ENCODE measurements around the gene GARIN5B. TPM values are rescaled to one million over a fixed set of nuclear protein-coding genes. Genes with fewer than 3 reads are reported as not detected.
"Not testable (repeated sequence)": the region's sequence is repeated elsewhere in the genome, so short reads cannot be mapped to it uniquely, and the experiment has no call there.

Gene GARIN5B
- total RNA-seq, 1 experiment from 2014 or later = not detected

- H3K36me3 Mint-ChIP-seq (ENCODE audit: insufficient read depth, unreplicated experiment) = peaks cover 62% of the 10 kb centered on the region
- peaks cover 13% of the 10 kb centered on the region; the same call in 1 of the 2 replicates for H3K9me3 ChIP-seq
- peak overlapping the region; percentile 93 for H3K4me3 Mint-ChIP-seq (ENCODE audit: unreplicated experiment)
- BruUV-seq (replicated peaks) = TSS peak; percentile 87
- CTCF ChIA-PET = no interaction called here
- H3K4me1 ChIP-seq = peaks cover 18% of the 10 kb centered on the region
- peak overlapping the region; percentile 42 for H3K4me3 ChIP-seq (ENCODE audit: low read depth, low read length)
- H3K9me3 Mint-ChIP-seq (ENCODE audit: unreplicated experiment) = peaks cover 11% of the 10 kb centered on the region
- peaks cover 5% of the 10 kb centered on the region; the same call in 1 of the 2 replicates for H3K36me3 ChIP-seq (ENCODE audit: control insufficient read depth, insufficient read depth, low read length)
- POLR2A ChIA-PET = interaction anchor here (0.7 to 1.4 kb wide), 2 partner anchors 53 to 191 kb away, joined by 3 to 10 read pairs; partner anchors contain the start of genes FIZ1, ISOC2 and ZNF524
- TF ChIP-seq, protein P1, sequence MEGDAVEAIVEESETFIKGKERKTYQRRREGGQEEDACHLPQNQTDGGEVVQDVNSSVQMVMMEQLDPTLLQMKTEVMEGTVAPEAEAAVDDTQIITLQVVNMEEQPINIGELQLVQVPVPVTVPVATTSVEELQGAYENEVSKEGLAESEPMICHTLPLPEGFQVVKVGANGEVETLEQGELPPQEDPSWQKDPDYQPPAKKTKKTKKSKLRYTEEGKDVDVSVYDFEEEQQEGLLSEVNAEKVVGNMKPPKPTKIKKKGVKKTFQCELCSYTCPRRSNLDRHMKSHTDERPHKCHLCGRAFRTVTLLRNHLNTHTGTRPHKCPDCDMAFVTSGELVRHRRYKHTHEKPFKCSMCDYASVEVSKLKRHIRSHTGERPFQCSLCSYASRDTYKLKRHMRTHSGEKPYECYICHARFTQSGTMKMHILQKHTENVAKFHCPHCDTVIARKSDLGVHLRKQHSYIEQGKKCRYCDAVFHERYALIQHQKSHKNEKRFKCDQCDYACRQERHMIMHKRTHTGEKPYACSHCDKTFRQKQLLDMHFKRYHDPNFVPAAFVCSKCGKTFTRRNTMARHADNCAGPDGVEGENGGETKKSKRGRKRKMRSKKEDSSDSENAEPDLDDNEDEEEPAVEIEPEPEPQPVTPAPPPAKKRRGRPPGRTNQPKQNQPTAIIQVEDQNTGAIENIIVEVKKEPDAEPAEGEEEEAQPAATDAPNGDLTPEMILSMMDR (IDR thresholded peaks at IDR 0.05; ENCODE audit: insufficient read depth in 1 of 2, low read depth in 1 of 2, low read length in 1 of 2, severe bottlenecking in 1 of 2, unreplicated experiment in 1 of 2) = no peak
- peaks cover 6% of the 10 kb centered on the region for H3K27me3 Mint-ChIP-seq (ENCODE audit: insufficient read depth, unreplicated experiment)
- intact Hi-C loops (cut with micrococcal nuclease; ENCODE audit: unreplicated experiment) = loop anchor here (1.0 to 10.0 kb wide), 4 partner anchors 23 to 291 kb away; partner anchors contain the start of genes PPP1R12C, PPP6R1 and RPL28
- H3K4me1 Mint-ChIP-seq (ENCODE audit: low read depth, unreplicated experiment) = peaks cover 14% of the 10 kb centered on the region
- no peaks in the 10 kb centered on the region for H3K27me3 ChIP-seq (replicated peaks; ENCODE audit: control insufficient read depth, insufficient read depth, low read length)
- peak overlapping the region; percentile 99 for H3K27ac Mint-ChIP-seq (ENCODE audit: unreplicated experiment)
- DNase-seq = no peak
These were observed 45.4 kb upstream of the GARIN5B start for GRCh38 chr19:55408533-55408872.

DNA sequence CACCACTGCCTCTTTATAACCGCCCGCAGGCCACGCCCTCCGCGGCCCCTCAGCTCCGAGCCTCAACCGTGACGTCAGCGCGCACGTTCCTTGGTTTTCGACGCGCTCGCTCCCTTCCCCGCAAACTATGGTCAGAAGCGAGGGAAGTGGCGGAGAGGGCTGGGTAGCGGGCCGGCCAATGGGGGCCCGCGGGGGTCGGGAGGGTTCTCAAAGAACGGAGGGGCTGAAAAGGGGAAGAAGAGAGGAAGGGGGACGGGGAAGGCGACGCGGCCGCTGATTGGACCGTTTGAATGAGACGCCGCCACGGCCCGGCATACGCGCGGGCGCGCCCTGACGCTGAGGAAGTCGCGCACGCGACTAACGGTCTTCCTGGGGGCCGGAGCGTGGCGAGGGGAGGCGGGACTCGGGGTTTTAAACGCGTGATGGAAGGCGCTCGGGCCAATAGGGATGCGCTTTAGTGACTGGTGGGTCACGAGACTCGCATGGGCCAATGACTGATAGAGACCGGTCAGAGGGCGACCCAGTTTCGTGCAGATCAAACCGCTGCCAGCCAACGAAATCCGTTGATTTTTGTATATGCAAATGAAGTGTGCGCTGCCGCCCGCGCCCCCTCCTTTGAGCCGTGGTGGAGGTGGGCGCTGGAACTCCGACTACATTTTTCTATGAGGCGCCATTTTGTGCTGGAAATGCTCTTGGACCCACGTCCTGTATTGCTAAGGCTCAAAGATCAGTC lies 44.9 kb upstream of the GARIN5B start:
- Histone ChIP-seq H3K27me3 (replicated peaks; ENCODE audit: control insufficient read depth, insufficient read depth, low read length) (no peaks in the 10 kb centered on the region), H3K9me3 (peaks cover 13% of the 10 kb centered on the region; the same call in 1 of the 2 replicates), H3K4me1 (peaks cover 18% of the 10 kb centered on the region), H3K36me3 (ENCODE audit: control insufficient read depth, insufficient read depth, low read length) (peaks cover 5% of the 10 kb centered on the region; the same call in 1 of the 2 replicates), H3K4me3 (ENCODE audit: low read depth, low read length) (peak overlapping the region; percentile 94)
- peak overlapping the region; percentile 93 for H3K4me3 Mint-ChIP-seq (ENCODE audit: unreplicated experiment)
- CTCF ChIA-PET = interaction anchor here (0.6 to 1.4 kb wide), 4 partner anchors 67 to 198 kb away, joined by 3 to 7 read pairs (median 4); partner anchors contain the start of gene KMT5C
- H3K27me3 Mint-ChIP-seq (ENCODE audit: insufficient read depth, unreplicated experiment) = peaks cover 6% of the 10 kb centered on the region
- peaks cover 67% of the 10 kb centered on the region for H3K36me3 Mint-ChIP-seq (ENCODE audit: insufficient read depth, unreplicated experiment)
- H3K9me3 Mint-ChIP-seq (ENCODE audit: unreplicated experiment) = peaks cover 11% of the 10 kb centered on the region
- POLR2A ChIA-PET = interaction anchor here (0.6 to 1.8 kb wide), 27 partner anchors 9 to 262 kb away, joined by 3 to 24 read pairs (median 6); partner anchors contain the start of genes FIZ1, HSPBP1, ISOC2 and KMT5C
- intact Hi-C loops (cut with micrococcal nuclease; ENCODE audit: unreplicated experiment) = loop anchor here (1.0 to 10.0 kb wide), 4 partner anchors 23 to 291 kb away; partner anchors contain the start of genes PPP1R12C, PPP6R1 and RPL28
- TF ChIP-seq, protein P1 (IDR thresholded peaks at IDR 0.05; ENCODE audit: insufficient read depth in 1 of 2, low read depth in 1 of 2, low read length in 1 of 2, severe bottlenecking in 1 of 2, unreplicated experiment in 1 of 2) = no peak
- BruUV-seq (replicated peaks) = no TSS peak
- H3K4me1 Mint-ChIP-seq (ENCODE audit: low read depth, unreplicated experiment) = peaks cover 14% of the 10 kb centered on the region
- peak overlapping the region; percentile 99 for H3K27ac Mint-ChIP-seq (ENCODE audit: unreplicated experiment)
- DNase-seq = peak; percentile 99

- H3K9me3 Mint-ChIP-seq (ENCODE audit: unreplicated experiment) = peaks cover 11% of the 10 kb centered on the region
- peak within 1 kb of the TSS; percentile 93 for H3K4me3 Mint-ChIP-seq (ENCODE audit: unreplicated experiment)
- H3K36me3 Mint-ChIP-seq (ENCODE audit: insufficient read depth, unreplicated experiment) = peaks cover 72% of the 10 kb centered on the region
- not testable (repeated sequence) for H3K36me3 ChIP-seq (ENCODE audit: control insufficient read depth, insufficient read depth, low read length); DNase-seq; H3K27me3 ChIP-seq (replicated peaks; ENCODE audit: control insufficient read depth, insufficient read depth, low read length); H3K27me3 Mint-ChIP-seq (ENCODE audit: insufficient read depth, unreplicated experiment); BruUV-seq (replicated peaks)
- peaks cover 13% of the 10 kb centered on the region; the same call in 1 of the 2 replicates for H3K9me3 ChIP-seq
- H3K4me1 ChIP-seq = peaks cover 18% of the 10 kb centered on the region
- peak within 1 kb of the TSS; percentile 94 for H3K4me3 ChIP-seq (ENCODE audit: low read depth, low read length)
- peaks cover 14% of the 10 kb centered on the region for H3K4me1 Mint-ChIP-seq (ENCODE audit: low read depth, unreplicated experiment)
- intact Hi-C loops (cut with micrococcal nuclease; ENCODE audit: unreplicated experiment) = loop anchor here (10.0 kb wide), 1 partner anchor 97 kb away; no protein-coding TSS in a partner anchor
- peak within 1 kb of the TSS; percentile 99 for H3K27ac Mint-ChIP-seq (ENCODE audit: unreplicated experiment)
- POLR2A ChIA-PET = interaction anchor here (0.6 to 1.8 kb wide), 26 partner anchors 8 to 262 kb away, joined by 3 to 24 read pairs (median 6); partner anchors contain the start of genes FIZ1, HSPBP1, ISOC2 and KMT5C
- CTCF ChIA-PET = interaction anchor here (0.6 to 1.4 kb wide), 4 partner anchors 68 to 198 kb away, joined by 3 to 7 read pairs (median 4); partner anchors contain the start of gene KMT5C
These were observed 44.4 kb upstream of the GARIN5B start, which contains the start of gene UBE2S for GRCh38 chr19:55407550-55407799. Gene UBE2S (minus strand): TSS chr19:55407788. CDS start chr19:55407589, 199 bp downstream.

All from Caco-2 (cell line).